K562 (cell line): ENCODE data around the gene HPS3. TPM values are rescaled to one million over a fixed set of nuclear protein-coding genes. Genes with fewer than 3 reads are reported as not detected.
A peak's percentile ranks its signal among the peaks of the same experiment; 100 is the strongest.

Experiments used
- ARID1B ChIP-seq: fragments of 450-650 bp; IDR thresholded peaks from 2 replicates; pipeline ENCODE4 v1.6.1; 2016; ENCODE audit warnings: antibody characterized with exemption, mild to moderate bottlenecking, inconsistent platforms
- CBFA2T3 ChIP-seq: fragments of 450-650 bp; IDR thresholded peaks from 2 replicates; pipeline ENCODE4 v1.6.1; 2017
- CBX5 ChIP-seq: IDR thresholded peaks from 2 replicates; pipeline ENCODE4 v1.6.1; 2014; ENCODE audit warnings: low read depth, borderline replicate concordance
- CTBP1 ChIP-seq: fragments of 450-650 bp; IDR thresholded peaks from 2 replicates; pipeline ENCODE4 v1.6.1; 2016; ENCODE audit warnings: borderline replicate concordance
- CXXC5 ChIP-seq: fragments of 250-450 bp; sonication (Bioruptor Pico); IDR thresholded peaks from 2 replicates; pipeline ENCODE4 v1.8.0; 2022; ENCODE audit warnings: inconsistent platforms, mild to moderate bottlenecking, moderate library complexity
- DNMT1 ChIP-seq: fragments of 450-650 bp; IDR thresholded peaks from 2 replicates; pipeline ENCODE4 v1.6.1; 2016; ENCODE audit warnings: antibody characterized with exemption, mild to moderate bottlenecking
- GABPA ChIP-seq: fragments of 200-800 bp; sonication (Bioruptor generic); conservative IDR thresholded peaks from 2 replicates; pipeline ENCODE4 v1.6.1; 2016; ENCODE audit warnings: low read depth, missing genetic modification characterization, missing compliant biosample characterization
- HMGXB4 ChIP-seq: sonication (generic); formaldehyde crosslinking; IDR thresholded peaks from 2 replicates; pipeline ENCODE4 v1.8.1; 2023; ENCODE audit warnings: mild to moderate bottlenecking, missing genetic modification reagents
- HOXB6 ChIP-seq: fragments of 250-450 bp; sonication (Bioruptor Pico); IDR thresholded peaks from 2 replicates; pipeline ENCODE4 v1.5.1; 2022; ENCODE audit warnings: mild to moderate bottlenecking, borderline replicate concordance
- KLF6 ChIP-seq: fragments of 250-450 bp; sonication (Bioruptor Pico); IDR thresholded peaks from 2 replicates; pipeline ENCODE4 v1.4.0; 2020; ENCODE audit warnings: mild to moderate bottlenecking, moderate library complexity, borderline replicate concordance
- L3MBTL2 ChIP-seq: fragments of 450-650 bp; IDR thresholded peaks from 2 replicates; pipeline ENCODE4 v1.6.1; 2016; ENCODE audit warnings: mild to moderate bottlenecking, moderate library complexity
- NFIC ChIP-seq: fragments of 450-650 bp; IDR thresholded peaks from 2 replicates; pipeline ENCODE4 v1.6.1; 2017; ENCODE audit warnings: mild to moderate bottlenecking, inconsistent platforms
- NONO ChIP-seq, 2 experiments: fragments of 200-400 bp in 1 of 2; fragments of 450-650 bp in 1 of 2; formaldehyde crosslinking in 1 of 2; IDR thresholded peaks; 2 replicates each; pipeline ENCODE4 v1.6.1; 2017; ENCODE audit warnings: low read depth in 2 of 2, mild to moderate bottlenecking in 2 of 2, moderate library complexity in 2 of 2, low read length in 1 of 2
- PURB ChIP-seq: sonication (generic); formaldehyde crosslinking; IDR thresholded peaks from 2 replicates; pipeline ENCODE4 v1.9.0; 2021; ENCODE audit warnings: low read depth, mild to moderate bottlenecking, missing genetic modification reagents
- RNF2 ChIP-seq: sonication (generic); IDR thresholded peaks from 2 replicates; pipeline ENCODE4 v1.6.1; 2016
- SAP30 ChIP-seq: fragments of 200-600 bp; sonication (generic); IDR thresholded peaks from 2 replicates; pipeline ENCODE4 v1.6.1; 2012; ENCODE audit warnings: borderline replicate concordance, low read depth, mild to moderate bottlenecking, moderate library complexity, low read length, control low read depth, inconsistent platforms; ENCODE audit not compliant: insufficient read depth, poor library complexity, severe bottlenecking
- SETDB1 ChIP-seq: IDR thresholded peaks from one replicate; pipeline ENCODE4 v1.6.1; 2012; ENCODE audit warnings: low read length, control low read depth, inconsistent platforms
- SLC30A9 ChIP-seq: fragments of 250-450 bp; sonication (Bioruptor Pico); IDR thresholded peaks from 2 replicates; pipeline ENCODE4 v1.8.0; 2022; ENCODE audit warnings: mild to moderate bottlenecking, moderate library complexity
- SMARCA4 ChIP-seq: fragments of 450-650 bp; IDR thresholded peaks from 2 replicates; pipeline ENCODE4 v1.6.1; 2016
- THRAP3 ChIP-seq: fragments of 450-650 bp; IDR thresholded peaks from 2 replicates; pipeline ENCODE4 v1.6.1; 2016; ENCODE audit warnings: mild to moderate bottlenecking, inconsistent platforms, borderline replicate concordance
- ZFX ChIP-seq: sonication (generic); formaldehyde crosslinking; IDR thresholded peaks from 2 replicates; pipeline ENCODE4 v1.8.0; 2022; ENCODE audit warnings: mild to moderate bottlenecking, missing genetic modification reagents, moderate library complexity
- ZNF274 ChIP-seq: IDR thresholded peaks from 2 replicates; pipeline ENCODE4 v1.6.1; 2011; ENCODE audit warnings: low read depth, mild to moderate bottlenecking, low read length, moderate library complexity, borderline replicate concordance
- ZNF445 ChIP-seq: fragments of 250-450 bp; sonication (Bioruptor Pico); IDR thresholded peaks from 2 replicates; pipeline ENCODE4 v1.4.0; 2020; ENCODE audit warnings: low read depth, mild to moderate bottlenecking, moderate library complexity
- ZNF830 ChIP-seq: fragments of 250-450 bp; sonication (Bioruptor Pico); IDR thresholded peaks from 2 replicates; pipeline ENCODE4 v1.5.0; 2021; ENCODE audit warnings: mild to moderate bottlenecking
- polyA plus RNA-seq, 8 experiments: library from polyadenylated mRNA; depleted of rRNA in 4 of 8; stranded (reverse) in 5 of 8; unstranded in 3 of 8; fragments of >200 nt; fragmentation: Nextera tagmentation in 2 of 8; fragmentation: Illumina TruSeq in 1 of 8; extraction: Ambion mirVana in 2 of 8; extraction: Trizol in 1 of 8; gene quantifications; 2 replicates each; pipeline versions ENCODE4 v1.2.1 to v1.2.3, GENCODE V29; 2011 to 2014; ENCODE audit warnings: inconsistent platforms in 1 of 8, missing spikeins in 1 of 8
- total RNA-seq, 7 experiments: library from RNA; depleted of rRNA in 6 of 7; stranded (reverse); fragments of >200 nt in 6 of 7; fragmentation: Illumina TruSeq in 2 of 7; extraction: Trizol in 2 of 7; gene quantifications; 2 replicates each; pipeline versions ENCODE4 v1.2.1 to v1.2.3, GENCODE V29; 2011 to 2021; ENCODE audit warnings: low replicate concordance in 1 of 7
- TF ChIP-seq, protein P1 (sequence below): fragments of 250-450 bp; sonication (Bioruptor Pico); IDR thresholded peaks from 2 replicates; pipeline ENCODE4 v1.5.1; 2021; ENCODE audit warnings: mild to moderate bottlenecking

Gene HPS3
- total and polyA plus RNA-seq, 9 of the 15 experiments (the other 6 are each of a cell fraction or from before 2014, with no cell fraction given) = 1.2 to 11.3 (median 7.6) TPM

DNA sequence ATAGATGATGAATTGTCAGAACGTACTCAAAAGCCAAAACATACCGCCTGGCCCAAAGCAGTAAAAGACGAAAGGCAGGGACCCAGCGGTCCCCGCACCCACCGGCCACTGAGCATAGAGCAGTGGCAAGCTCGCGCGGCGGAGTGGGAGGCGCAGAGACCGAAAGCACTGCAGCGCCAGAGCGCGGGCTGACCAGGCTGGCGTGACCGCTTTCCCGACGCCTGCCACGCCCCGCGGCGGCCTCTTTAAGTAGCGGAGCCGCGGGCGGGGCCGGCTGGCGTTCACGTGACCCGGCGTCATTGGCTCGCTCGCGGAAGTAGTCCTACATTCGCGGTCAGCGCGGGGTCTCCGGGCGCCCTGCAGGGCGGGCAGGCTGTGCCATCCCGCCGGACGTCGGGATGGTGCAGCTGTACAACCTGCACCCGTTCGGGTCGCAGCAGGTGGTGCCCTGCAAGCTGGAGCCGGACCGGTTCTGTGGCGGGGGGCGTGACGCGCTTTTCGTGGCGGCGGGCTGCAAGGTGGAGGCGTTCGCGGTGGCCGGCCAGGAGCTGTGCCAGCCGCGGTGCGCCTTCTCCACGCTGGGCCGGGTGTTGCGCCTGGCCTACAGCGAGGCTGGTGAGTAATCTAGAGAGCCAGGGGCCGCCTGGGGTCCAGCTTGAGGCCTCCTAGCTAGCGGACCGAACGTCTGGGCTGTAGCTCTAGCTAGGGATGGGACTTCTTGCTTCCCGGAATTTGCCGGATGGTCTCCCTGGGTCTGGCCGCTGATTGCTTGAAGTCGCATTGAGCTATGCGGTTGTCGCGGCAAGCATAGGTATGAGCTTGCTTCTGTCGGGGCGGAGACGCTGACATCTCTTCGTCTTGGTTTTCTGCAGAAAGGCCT lies at the start of gene HPS3 (continued):
- TF ChIP-seq THRAP3 (no peak), SAP30 (peak; percentile 92), L3MBTL2 (peak; percentile 87), NONO (IDR thresholded peaks at IDR 0.05; ENCODE audit: low read depth in 2 of 2, low read length in 1 of 2) (0 out of 4 replicates have a peak, but pooled peaks have one; percentile 15 to 39), CTBP1 (peak; percentile 78; the same call in 1 of the 2 replicates), RNF2 (0 out of 2 replicates have a peak, but pooled peaks have one; percentile 31), GABPA (tag) (peak; percentile 61), SLC30A9 (CRISPR knock-in tag) (no peak), ZFX (CRISPR knock-in tag) (peak; percentile 79), ZNF274 (no peak), PURB (no peak), HMGXB4 (CRISPR knock-in tag) (no peak), ZNF445 (CRISPR knock-in tag) (no peak), CBFA2T3 (no peak), SMARCA4 (no peak), ZNF830 (CRISPR knock-in tag) (0 out of 2 replicates have a peak, but pooled peaks have one; percentile 13), NFIC (peak; percentile 27), DNMT1 (no peak), ARID1B (peak; percentile 18; the same call in 1 of the 2 replicates), CXXC5 (CRISPR knock-in tag) (peak; percentile 96), CBX5 (no peak), HOXB6 (no peak), KLF6 (CRISPR knock-in tag) (0 out of 2 replicates have a peak, but pooled peaks have one; percentile 37), SETDB1 (no peak)
- TF ChIP-seq, protein P1, sequence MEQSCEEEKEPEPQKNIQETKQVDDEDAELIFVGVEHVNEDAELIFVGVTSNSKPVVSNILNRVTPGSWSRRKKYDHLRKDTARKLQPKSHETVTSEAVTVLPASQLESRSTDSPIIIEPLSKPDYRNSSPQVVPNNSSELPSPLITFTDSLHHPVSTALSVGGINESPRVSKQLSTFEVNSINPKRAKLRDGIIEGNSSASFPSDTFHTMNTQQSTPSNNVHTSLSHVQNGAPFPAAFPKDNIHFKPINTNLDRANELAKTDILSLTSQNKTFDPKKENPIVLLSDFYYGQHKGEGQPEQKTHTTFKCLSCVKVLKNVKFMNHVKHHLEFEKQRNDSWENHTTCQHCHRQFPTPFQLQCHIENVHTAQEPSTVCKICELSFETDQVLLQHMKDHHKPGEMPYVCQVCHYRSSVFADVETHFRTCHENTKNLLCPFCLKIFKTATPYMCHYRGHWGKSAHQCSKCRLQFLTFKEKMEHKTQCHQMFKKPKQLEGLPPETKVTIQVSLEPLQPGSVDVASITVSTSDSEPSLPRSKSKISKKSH (CRISPR knock-in tag) = no peak
